Stimulated activated CD4-positive, alpha-beta T cell treated with anti-CD3 and anti-CD28 coated beads, Interleukin-4, amount 100 ng/mL, for 24 hours (primary cell): ENCODE measurements around the gene FYN.

Source experiments
- DNase-seq: peaks from one replicate; pipeline ENCODE4 v3.0.0-alpha.2; 2020

FYN gene

DNA sequence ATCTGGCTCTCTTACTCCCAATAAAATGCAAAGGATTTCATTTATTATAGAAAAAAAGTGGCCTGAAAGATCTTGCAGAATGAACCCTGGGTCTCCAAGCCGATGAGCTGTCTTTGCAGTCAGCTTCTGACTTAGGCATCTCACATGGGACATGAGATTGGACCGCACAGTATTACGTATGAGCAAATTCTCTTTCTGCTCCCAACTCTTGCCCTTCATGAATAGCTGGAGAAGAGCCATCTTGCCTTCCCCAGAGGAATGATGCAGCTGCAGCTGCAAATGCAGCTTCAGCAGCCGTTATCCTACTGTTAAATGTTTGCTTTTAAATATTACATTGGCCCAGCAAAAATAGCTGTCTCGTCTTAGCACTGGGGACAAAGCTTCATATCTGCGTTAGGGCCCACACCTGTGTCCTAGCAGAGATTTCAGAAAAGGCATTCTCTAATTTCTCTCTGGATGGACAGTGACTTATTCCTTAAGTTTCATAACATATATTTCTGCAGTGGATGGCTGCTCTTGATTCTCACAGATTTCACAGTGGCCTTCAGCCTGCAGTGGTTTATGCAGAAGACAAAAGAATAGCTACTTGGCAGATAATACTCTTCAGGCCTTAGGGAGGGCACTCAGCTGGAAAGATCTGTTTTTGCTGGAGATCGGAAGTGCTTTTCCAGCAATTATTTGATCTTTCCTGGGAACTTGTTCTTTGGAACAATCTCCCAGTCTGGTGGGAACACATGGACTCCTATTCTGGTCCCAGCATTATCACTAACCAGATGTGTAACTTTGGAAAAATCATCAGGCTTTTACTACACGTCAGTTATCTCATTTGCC, 129.2 kb downstream of the FYN start:
- DNase-seq: no peak

DNA sequence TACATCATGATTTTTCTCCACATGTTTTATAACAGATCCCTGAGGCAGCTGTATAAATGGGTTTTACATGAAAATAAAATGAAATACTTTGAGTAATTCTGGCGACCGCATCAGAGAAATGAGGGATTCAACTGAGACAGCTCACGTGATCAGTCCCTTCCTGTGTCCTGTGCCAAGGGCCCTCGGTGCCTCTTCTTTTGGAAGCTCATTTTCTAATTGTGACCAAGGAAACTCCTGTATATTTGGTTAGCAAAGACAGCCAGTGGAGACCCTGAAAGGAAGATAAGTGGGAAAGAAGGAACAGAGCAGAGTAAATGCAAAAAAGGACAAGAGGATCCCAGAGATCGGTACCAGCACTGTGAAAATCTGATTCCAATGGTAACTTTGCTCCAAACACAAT, 129.9 kb downstream of the FYN start:
- no peak for DNase-seq

DNA sequence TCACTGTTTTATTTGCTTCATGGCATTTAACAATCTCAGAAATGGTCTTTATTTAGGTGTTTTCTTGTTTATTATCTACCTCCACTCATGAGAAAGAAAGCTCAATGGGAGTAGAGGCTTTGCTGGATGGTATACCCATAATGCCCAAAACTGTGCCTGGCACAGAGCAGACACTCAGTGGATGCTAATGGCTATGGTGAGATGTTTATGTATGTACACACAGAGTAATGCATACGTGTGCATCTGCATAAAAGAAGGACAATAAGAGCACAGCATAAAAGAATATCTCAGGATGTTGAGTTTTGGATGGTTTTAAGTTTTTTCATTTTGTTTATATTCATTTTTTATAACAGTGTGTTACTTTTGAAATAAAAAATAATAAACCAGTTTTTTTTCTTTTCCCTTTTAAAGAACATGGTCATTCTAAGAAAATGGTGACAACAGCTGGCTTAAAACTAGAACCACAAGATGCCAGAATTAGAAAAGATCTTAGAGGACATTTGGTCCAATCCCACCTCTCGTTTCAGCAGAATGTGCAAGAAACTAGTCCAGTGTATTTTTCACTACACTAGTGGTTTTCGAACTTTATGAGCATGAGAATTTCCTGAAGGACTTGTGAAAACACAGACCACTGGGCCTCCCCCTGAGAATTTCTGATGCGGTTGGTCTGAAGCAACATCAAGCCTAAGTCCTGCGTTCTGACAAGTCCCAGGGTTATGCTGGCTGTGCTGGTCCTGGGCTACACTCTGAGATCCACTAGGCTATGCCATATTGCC, 131.9 kb downstream of the FYN start:
- DNase-seq: no peak

DNA sequence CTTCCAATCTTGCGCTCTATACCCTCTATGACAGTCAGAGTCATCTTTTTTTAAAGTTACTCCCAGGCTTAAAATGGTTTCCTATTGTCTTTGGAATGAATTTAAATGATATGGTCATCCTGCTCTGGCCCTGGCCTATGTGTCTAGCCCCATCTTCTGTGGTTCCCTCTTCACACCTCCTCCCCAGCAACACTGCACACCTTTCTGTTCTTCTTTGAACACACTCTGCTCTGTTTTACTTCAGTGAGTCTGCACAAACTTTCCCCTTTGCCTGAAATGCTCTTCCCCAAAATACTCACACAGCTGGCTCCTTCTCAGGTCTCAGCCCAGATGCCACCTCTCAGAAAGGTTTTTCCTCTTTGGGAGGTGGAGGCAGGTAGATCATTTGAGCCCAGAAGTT, 132.7 kb downstream of the FYN start:
- no peak for DNase-seq

DNA sequence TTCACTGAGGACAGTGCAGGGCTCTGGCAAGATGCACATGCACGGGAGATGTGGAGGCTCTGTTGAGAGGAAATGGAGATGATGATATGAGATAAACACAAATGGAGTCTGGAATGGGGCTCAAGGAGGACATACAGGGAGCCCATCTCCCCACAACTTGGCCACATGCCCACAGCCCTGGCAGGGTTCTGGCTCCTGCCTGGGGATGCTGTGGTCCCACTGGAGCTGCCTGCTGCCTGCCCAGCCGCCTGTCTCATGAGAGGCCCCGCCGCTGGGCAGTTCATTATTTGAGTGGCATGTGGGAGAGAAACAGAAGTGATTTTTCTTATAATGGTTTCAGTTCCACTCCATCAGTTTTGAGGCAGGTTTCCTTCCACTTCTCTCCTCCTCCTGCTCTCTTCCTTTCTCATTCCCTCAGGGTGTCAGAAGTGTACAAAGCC, 134.0 kb downstream of the FYN start:
- no peak for DNase-seq

DNA sequence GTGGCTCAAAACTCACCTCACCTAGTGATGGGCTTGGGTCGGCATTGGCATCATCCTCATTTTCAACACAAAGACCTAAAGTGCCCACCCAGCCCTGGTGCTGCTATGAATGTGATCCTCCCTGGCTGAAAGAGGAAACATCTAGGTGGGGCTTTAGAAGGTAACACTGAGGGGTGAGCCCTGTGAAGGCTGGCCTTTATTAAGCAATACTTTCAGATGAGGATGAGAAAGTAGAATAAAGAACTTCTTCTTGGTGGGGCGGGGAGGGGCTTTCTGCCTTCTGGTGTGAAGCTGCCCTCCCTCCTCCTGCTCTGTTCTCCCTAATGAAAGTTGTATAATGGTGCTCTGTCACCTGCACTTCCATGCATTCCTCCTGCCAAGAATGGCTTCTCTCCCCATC, 134.6 kb downstream of the FYN start:
- DNase-seq: no peak

- no peak for DNase-seq
These were observed 135.1 kb downstream of the FYN start for GRCh38 chr6:111738156-111738555.

- peak; percentile 56 for DNase-seq
These were observed 136.2 kb downstream of the FYN start for GRCh38 chr6:111737065-111737521.

- DNase-seq: no peak
These were observed 137.1 kb downstream of the FYN start for GRCh38 chr6:111736005-111736608.

DNA sequence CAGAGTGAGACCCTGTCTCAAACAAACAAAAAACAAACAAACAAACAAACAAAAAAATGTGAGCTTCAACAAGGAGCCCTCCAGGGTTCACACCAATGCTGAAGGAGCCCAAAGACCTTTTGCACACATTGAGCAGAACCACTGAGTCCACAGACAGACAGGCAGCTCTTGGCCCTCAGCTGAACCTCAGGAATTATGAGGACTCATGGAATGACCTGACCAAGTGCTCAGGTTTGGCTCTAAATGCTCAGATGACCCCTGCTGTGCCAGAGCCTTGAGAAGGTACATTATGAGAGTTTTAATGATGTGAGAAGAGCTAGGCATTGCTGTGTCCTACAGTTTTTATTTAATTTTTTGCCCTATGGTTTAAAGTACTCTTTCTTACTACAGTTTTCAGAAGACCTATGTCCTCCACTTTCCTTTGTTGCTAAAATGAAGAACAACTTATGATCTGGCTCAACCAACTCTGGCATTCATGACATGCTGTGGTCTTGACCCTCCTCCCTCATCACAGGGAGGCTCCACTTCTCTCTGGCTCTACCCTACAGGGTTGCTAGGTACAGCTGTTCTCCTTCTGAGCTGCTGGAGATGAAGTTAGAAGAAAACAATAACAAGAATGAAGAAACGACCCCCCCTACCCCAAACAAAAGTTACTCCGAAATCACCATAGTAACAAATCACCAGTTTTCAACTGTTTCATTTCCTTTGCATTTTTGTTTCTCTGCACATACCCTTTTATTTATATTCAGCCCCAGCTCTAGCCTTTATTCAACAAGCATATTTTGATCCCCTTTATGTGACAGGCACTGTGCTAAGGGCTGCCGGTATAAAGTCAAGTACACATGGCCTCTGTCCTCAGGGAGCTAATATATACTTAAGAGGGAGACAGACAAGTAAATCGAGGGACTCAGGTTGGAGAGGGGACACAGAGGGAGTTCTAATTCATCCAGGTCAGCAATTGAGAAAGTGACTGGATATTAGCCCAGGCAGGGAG, 138.9 kb downstream of the FYN start:
- DNase-seq: no peak

- DNase-seq: no peak
These were observed 140.9 kb downstream of the FYN start for GRCh38 chr6:111732390-111732789.

DNA sequence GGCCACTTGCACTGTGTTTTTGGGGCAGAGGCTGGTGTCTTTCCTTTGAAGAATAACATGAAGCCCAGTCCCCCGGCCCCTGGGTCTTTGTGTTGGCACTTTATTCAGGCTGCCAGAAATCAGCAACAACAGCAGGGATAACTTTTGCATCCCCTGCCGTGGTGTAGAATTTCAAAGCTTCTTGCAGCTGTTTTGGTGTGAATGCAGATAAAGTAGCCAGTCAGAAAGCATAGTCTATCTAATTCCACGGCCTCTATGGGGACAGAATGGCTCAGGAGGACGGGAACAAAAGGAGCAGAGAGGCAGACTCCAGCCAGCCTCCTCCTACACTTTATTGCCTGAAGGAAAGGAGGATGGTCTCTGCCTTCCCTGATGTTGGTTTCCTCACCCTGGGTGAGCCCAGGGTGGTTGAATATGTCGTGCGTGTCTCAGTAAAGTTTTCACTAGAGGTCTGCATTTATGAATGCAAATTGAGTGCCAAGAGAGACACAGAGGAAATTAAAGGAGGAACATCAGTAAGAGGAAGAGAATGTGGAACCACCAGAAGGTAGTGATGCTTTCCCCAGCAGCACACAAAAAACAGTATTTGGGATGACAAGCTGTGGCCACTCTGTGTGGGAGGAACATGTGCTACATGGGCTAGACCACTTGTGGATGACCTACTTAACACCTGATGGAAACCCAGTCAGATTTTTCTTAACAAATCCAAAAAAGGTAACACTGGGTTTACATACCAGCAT, 141.6 kb downstream of the FYN start:
- DNase-seq: no peak

DNA sequence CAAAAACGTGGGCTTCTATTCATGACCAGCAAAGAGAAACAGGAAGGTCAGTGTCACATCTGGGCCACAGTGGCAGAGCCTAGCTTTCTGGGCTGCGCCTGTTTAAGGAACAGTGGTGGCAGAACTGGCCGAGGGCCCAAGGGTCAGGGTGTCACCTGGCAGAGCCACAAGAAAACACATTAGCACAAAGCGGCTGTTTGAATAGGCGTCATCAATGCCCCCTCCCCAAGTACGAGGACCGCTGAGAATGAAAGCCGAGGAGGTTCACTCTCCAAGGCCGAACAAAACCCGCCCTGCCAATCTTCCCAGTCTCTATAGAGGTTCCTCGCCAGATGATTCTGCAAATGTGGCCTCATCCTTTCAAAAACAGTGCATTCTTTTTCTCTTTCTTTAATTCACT, 142.4 kb downstream of the FYN start:
- no peak for DNase-seq

GRCh38 chr6:111727802-111728201, 145.4 kb downstream of the FYN start:
- DNase-seq: no peak

DNA sequence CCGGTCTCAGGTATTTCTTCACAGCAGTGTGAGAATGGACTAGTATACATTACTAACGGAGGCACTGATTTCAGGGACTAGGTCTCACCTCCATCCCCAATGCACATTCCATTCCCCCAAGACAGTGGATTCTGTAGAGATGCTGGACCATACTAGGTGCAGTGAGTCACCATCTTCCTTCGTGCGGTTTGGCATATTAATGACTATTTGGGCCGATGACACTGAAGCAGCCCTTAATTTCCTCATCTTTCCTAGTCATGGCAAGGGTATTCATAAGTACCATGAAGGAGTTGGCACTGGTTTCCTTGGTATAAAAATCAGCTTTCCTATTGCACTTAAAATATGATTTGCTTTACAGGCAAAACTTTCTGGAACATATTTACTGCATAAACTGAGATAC, 146.2 kb downstream of the FYN start:
- DNase-seq: no peak

DNA sequence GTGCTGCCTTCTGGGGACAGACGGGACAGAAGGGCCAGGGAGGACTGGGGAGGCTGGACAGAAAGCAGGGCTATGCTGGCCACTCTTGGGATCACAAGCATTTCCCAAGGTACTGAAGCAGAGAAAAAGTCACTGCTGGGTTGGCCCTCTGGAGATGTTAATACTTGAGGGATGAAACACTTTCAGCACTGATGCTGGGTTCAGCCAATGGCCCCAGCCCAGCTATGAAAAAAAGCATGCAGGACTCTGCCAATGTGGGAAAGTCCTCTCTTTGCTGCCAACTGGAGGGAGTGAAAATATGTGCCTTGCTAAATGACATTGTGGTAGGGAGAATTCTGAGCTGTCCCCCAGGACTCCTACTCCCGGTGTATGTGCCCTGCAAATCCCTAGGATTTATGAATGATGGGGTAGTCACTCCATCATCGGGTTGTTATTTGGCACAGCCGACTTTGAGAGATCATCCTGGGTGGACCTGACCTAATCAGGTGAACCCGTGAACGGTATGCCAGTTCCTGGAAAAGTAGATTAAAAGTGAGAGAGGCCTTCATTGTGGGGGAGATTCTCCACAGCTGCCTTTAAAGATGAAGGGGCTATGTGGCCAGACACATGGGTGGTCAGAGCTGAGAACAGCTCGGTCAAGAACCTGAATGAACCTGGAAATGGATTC, 147.7 kb downstream of the FYN start:
- no peak for DNase-seq

- no peak for DNase-seq
These were observed 148.7 kb downstream of the FYN start for GRCh38 chr6:111724505-111724904.

- no peak for DNase-seq
These were observed 149.2 kb downstream of the FYN start for GRCh38 chr6:111724039-111724438.

GRCh38 chr6:111723412-111723970, 149.8 kb downstream of the FYN start:
- DNase-seq: no peak

DNA sequence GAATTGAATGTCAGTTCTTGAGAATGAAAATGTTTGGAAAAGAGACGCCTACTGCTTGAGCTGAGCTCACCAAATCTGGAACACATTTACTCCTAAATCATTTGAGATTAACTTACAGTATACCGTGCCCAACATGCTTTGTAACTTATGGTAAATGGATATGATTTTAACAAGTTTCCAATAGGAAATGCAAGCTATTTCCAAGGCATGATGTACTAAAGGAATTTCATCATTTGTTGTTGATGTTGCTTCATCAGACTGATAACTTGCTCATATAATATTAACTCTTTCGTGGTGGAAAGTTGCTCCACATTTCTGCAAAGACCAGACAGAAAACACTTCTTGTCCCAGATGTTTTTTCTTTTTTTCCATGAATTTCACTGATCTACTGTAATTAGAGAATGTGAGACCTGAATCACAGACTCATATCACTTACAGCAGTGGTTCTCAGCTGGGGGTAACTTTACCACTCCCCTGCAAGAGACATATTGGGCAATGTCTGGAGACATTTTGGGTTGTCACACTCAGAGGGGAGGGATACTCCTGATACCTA, 151.0 kb downstream of the FYN start:
- DNase-seq: no peak
